Epithelial cell of esophagus (primary cell): Measurements from ENCODE around the gene SPAG16.

ENCODE experiments used
- DNase-seq: peaks from one replicate; pipeline ENCODE4 v3.0.0; 2010; ENCODE audit warnings: low read depth
- H3K4me3 ChIP-seq: 2 replicates; pipeline ENCODE4 v1.5.1; 2011; ENCODE audit warnings: mild to moderate bottlenecking, low read length, control low read depth
- TF ChIP-seq, protein P1 (sequence below): IDR thresholded peaks from 2 replicates; pipeline ENCODE4 v1.5.1; 2011; ENCODE audit warnings: low read depth, mild to moderate bottlenecking, low read length, control low read depth, inconsistent platforms; ENCODE audit not compliant: insufficient read depth; ENCODE audit errors: missing control alignments

SPAG16 gene

DNA sequence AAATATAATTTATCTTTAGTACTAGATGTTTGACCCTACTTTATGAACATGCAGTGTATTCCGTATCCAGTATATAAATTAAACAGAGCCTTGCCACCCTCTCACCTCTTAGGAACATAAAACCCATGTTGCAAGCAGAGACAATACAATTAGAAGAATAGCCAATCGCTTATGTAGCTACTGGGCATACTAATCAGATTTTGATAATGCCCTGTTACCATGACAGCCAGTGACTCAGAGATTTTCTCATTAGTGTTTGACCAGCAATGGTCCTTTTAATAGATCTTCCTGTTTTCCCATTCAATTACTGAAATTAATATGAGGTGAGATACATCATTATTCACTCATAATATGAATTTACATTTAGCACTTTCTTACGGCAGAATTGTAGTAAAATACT lies 579.3 kb downstream of the SPAG16 start:
- no peak overlapping the region for H3K4me3 ChIP-seq
- DNase-seq = no peak
- TF ChIP-seq, protein P1, sequence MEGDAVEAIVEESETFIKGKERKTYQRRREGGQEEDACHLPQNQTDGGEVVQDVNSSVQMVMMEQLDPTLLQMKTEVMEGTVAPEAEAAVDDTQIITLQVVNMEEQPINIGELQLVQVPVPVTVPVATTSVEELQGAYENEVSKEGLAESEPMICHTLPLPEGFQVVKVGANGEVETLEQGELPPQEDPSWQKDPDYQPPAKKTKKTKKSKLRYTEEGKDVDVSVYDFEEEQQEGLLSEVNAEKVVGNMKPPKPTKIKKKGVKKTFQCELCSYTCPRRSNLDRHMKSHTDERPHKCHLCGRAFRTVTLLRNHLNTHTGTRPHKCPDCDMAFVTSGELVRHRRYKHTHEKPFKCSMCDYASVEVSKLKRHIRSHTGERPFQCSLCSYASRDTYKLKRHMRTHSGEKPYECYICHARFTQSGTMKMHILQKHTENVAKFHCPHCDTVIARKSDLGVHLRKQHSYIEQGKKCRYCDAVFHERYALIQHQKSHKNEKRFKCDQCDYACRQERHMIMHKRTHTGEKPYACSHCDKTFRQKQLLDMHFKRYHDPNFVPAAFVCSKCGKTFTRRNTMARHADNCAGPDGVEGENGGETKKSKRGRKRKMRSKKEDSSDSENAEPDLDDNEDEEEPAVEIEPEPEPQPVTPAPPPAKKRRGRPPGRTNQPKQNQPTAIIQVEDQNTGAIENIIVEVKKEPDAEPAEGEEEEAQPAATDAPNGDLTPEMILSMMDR = no peak

DNA sequence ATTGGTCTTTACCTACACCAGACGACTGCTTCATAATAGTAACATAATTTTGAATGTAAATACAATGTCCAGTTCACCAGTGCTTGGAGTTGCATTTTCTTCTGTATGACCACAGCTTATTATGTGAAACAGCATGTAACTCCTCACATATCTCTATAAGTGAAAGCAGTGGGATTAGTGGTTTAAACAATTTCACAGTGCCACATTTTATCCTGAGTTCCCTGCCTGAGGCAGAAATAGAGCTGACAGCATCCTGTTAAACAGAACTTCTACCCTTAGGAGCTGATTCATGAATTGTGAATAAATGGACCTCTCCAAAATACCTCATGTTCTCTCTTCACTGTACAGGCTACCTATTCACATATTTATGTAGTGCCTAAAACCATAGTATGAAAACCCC lies 584.3 kb downstream of the SPAG16 start:
- no peak overlapping the region for H3K4me3 ChIP-seq
- DNase-seq = no peak
- TF ChIP-seq, protein P1 = no peak

DNA sequence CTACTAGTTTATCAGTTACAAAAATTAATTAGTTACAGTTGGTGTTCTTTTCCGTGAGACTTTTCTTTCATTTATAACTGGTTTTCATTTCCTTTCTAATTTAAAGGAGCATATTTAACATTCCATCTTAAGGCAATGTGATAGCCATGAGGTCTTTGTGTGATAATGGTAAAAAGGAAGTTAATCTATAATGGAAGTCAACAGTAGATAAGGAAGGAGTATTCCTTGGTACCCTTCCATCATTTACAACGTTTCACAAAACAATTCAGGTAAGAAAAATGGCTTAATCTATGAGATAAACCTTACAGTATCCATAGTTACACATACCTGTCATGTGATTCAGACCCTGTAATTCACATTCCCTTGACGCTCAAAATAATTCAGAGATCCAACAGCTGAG lies 601.2 kb downstream of the SPAG16 start:
- H3K4me3 ChIP-seq = no peak overlapping the region
- no peak for DNase-seq
- TF ChIP-seq, protein P1 = no peak

DNA sequence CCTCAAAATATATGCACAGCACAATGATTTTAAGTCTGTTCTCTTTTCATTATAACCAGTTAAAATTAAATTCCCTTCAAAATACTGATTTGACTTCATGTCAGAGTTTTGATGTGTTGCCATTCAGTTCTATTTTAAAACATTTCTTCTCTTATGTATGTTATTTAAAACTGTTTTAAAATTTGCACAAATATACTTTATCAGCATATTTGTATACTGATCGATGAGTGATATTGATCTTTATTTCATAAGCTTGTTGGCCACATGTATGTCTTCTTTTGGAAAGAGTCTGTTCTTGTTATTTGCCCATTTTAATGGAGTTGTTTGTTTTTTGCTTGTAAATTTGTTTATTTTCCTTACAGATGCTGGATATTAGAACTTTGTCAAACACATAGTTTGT lies 630.2 kb downstream of the SPAG16 start:
- no peak for DNase-seq
- H3K4me3 ChIP-seq = no peak overlapping the region
- TF ChIP-seq, protein P1 = no peak

DNA sequence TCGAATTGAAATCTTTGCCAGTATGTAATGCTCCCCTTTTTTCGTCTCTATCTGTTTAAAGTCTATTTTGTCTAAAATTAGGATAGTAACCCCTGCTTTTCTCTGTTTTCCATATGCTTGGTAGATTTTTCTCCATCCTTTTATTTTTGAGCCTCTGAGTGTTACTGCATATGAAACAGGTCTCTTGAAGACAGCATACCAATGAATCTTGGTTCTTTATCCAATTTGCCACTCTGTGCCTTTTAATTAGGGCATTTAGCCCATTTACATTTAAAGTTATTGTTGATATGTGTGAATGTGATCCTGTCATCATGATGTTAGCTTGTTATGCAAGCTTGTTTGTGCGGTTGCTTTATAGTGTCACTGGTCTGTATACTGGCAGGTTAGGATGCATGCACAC lies 635.8 kb downstream of the SPAG16 start:
- TF ChIP-seq, protein P1 = no peak
- no peak overlapping the region for H3K4me3 ChIP-seq
- DNase-seq = no peak

DNA sequence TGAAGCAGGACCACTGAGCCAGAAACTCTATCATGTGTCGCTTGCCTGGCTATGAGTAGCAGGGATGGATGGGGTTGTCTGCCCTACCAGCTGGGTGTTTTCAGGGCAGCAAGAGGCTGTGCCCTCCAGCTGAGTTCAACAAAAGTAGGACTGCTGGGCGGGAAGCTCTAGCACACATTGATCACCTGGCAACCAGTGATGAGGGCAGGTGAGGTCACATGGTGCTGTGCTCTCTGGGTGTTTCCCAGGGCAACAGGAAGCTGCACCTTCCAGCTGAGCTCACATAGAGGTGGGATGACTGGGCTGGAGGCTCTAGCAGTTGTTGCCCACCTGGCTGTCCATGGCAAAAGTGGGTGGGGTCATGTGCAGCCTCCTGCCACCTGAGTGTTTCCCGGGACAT lies 639.3 kb downstream of the SPAG16 start:
- peak; percentile 4 for DNase-seq
- no peak overlapping the region for H3K4me3 ChIP-seq
- TF ChIP-seq, protein P1 = no peak

DNA sequence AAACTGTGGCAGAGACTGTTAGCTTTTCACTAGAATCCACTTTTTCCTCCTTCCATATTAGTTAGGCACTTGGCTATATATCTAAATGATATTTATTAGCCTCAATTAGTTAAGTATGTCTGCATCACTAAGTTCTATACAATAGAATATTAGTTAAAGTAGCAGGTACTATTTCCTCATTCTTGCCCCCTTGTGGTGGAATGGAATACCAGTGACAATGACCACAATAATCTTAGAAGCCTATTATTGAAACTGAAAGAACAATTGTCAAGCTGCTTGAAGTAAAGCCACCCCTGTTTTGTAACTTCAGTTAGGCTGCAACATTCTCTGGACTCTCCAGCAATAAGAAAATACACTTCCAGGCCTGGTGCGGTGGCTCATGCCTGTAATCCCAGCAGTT lies 650.3 kb downstream of the SPAG16 start:
- TF ChIP-seq, protein P1 = peak; percentile 41
- peak; percentile 45 for DNase-seq
- H3K4me3 ChIP-seq = no peak overlapping the region
